Karpas-422 (cell line): ENCODE data around the gene CEBPA. TPM values are rescaled to one million over a fixed set of nuclear protein-coding genes. Genes with fewer than 3 reads are reported as not detected.

Experiments used
- DNase-seq: peaks from one replicate; pipeline ENCODE4 v3.0.0-alpha.2; 2015
- H2AFZ ChIP-seq: fragments of 200-600 bp; sonication (generic); 2 replicates; pipeline ENCODE4 v1.6.1; 2014; ENCODE audit warnings: antibody characterized with exemption, low read length, mixed read lengths
- H3K27ac ChIP-seq: fragments of 200-600 bp; sonication (generic); 2 replicates; pipeline ENCODE4 v1.5.1; 2014; ENCODE audit warnings: mild to moderate bottlenecking, low read length, moderate library complexity
- H3K27me3 ChIP-seq: fragments of 200-600 bp; sonication (generic); 2 replicates; pipeline ENCODE4 v1.6.1; 2014; ENCODE audit warnings: low read length, mixed read lengths
- H3K36me3 ChIP-seq: fragments of 200-600 bp; sonication (generic); 2 replicates; pipeline ENCODE4 v1.6.1; 2014; ENCODE audit warnings: low read length, mixed read lengths; ENCODE audit not compliant: insufficient read depth
- H3K4me1 ChIP-seq: fragments of 200-600 bp; sonication (generic); 2 replicates; pipeline ENCODE4 v1.6.1; 2014; ENCODE audit warnings: mild to moderate bottlenecking, low read length, mixed read lengths
- H3K4me2 ChIP-seq: fragments of 200-600 bp; sonication (generic); 2 replicates; pipeline ENCODE4 v1.6.1; 2014; ENCODE audit warnings: low read length, low read depth, mild to moderate bottlenecking; ENCODE audit not compliant: poor library complexity, severe bottlenecking
- H3K4me3 ChIP-seq: fragments of 200-600 bp; sonication (generic); 2 replicates; pipeline ENCODE4 v1.5.1; 2014; ENCODE audit warnings: mild to moderate bottlenecking, antibody characterized with exemption, low read length, mixed read lengths
- H3K79me2 ChIP-seq: fragments of 200-600 bp; sonication (generic); 2 replicates; pipeline ENCODE4 v1.6.1; 2014; ENCODE audit warnings: mild to moderate bottlenecking, low read length, mixed read lengths
- H3K9ac ChIP-seq: fragments of 200-600 bp; sonication (generic); 2 replicates; pipeline ENCODE4 v1.6.0; 2014; ENCODE audit warnings: low read length
- H3K9me2 ChIP-seq: fragments of 200-600 bp; sonication (generic), shearing (Covaris generic); replicated peaks from 2 replicates; pipeline ENCODE4 v1.6.0; 2014; ENCODE audit warnings: mild to moderate bottlenecking, low read length, moderate library complexity; ENCODE audit not compliant: insufficient read depth
- H3K9me3 ChIP-seq: fragments of 300-700, 200-600 bp; sonication (generic); 2 replicates; pipeline ENCODE4 v1.6.1; 2014; ENCODE audit warnings: low read length, mixed read lengths
- H4K20me1 ChIP-seq: fragments of 200-600 bp; sonication (generic); 2 replicates; pipeline ENCODE4 v1.6.1; 2014; ENCODE audit warnings: mild to moderate bottlenecking, antibody characterized with exemption, low read length, low read depth; ENCODE audit not compliant: insufficient read depth
- total RNA-seq: library from RNA; depleted of rRNA; stranded (reverse); fragments of >200 nt; shearing (Covaris generic); gene quantifications from 2 replicates; pipeline ENCODE4 v1.2.3, GENCODE V29; 2014; ENCODE audit warnings: low replicate concordance

Gene CEBPA
- total RNA-seq, 1 experiment from 2014 or later = not detected

DNA sequence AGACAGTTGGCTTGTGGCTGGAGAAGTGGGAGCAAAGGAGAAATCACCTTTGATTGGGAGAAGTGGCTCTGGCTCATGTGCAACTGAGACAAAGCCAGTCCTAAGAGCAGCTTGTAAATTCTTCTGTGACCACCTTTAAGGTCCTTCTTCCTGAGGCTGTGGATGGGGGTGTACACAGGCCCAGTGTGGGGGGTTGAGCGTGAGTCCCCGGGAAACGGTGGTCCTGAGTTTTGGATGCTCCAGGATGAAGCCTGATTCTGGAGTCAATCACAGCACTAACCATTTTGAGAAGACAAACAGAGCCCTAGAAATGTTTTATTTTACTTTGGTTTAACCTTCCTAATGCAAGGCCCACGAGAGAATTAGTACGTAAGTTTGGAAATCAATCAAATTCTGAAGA, 3.9 kb upstream of the CEBPA start:
- no peaks in the 10 kb centered on the region for H3K4me1 ChIP-seq
- no peak overlapping the region for H3K9ac ChIP-seq
- no peaks in the 10 kb centered on the region for H3K79me2 ChIP-seq
- no peaks in the 10 kb centered on the region for H4K20me1 ChIP-seq
- H3K27me3 ChIP-seq = no peaks in the 10 kb centered on the region
- H3K4me3 ChIP-seq = no peak overlapping the region
- no peak overlapping the region for H3K27ac ChIP-seq
- H3K9me3 ChIP-seq = no peaks in the 10 kb centered on the region
- no peaks in the 10 kb centered on the region for H3K9me2 ChIP-seq
- H3K4me2 ChIP-seq = no peak overlapping the region
- no peak for DNase-seq
- H3K36me3 ChIP-seq = no peaks in the 10 kb centered on the region
- no peak overlapping the region for H2AFZ ChIP-seq

DNA sequence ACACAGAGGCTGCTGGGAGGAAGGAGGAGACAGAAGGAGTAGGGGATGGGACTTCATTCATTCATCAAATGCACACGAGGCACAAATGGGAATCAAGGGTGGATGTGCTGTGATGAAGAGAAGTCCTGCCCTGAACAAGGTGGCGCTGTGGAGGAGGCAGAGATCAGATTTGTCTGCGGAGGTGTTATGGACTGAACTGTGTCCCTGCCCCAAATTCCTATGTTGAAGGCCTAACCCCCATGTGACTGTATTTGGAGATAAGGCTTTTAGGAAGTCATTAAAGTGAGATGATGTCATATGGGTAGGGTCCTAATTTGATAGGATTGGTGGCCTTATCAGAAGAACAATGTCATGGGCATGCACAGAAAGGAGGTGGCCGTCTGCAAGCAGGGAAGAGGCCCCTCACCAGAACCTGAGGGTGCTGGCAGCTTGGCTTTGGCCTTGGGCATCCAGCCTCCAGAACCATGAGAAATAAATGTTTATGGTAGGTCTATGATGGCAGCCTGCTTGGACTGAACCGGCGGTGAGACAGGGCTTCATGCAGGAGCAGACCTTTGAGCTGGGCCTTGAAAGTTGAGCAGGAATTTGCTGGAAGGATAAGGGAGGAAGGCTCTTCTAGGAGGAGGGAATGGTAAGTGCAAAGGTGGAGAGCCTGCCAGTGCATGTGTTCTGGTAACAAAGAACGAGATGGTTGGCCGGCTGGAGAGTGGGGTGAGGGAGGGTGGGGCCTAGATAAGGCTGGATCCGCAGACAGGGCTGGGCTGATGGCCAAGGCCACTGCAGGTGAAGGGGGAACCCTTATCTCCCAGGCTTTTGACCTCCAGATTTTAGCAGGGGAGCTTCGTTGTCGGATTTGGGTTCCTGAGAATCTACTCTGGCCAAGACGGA, 2.7 kb upstream of the CEBPA start:
- Histone ChIP-seq H2AFZ (no peak overlapping the region), H3K36me3 (no peaks in the 10 kb centered on the region), H3K4me3 (no peak overlapping the region), H3K9me3 (no peaks in the 10 kb centered on the region), H3K9me2 (no peaks in the 10 kb centered on the region), H3K9ac (no peak overlapping the region), H3K4me2 (no peak overlapping the region), H4K20me1 (no peaks in the 10 kb centered on the region), H3K4me1 (no peaks in the 10 kb centered on the region), H3K79me2 (no peaks in the 10 kb centered on the region), H3K27ac (no peak overlapping the region), H3K27me3 (no peaks in the 10 kb centered on the region)
- DNase-seq = no peak

DNA sequence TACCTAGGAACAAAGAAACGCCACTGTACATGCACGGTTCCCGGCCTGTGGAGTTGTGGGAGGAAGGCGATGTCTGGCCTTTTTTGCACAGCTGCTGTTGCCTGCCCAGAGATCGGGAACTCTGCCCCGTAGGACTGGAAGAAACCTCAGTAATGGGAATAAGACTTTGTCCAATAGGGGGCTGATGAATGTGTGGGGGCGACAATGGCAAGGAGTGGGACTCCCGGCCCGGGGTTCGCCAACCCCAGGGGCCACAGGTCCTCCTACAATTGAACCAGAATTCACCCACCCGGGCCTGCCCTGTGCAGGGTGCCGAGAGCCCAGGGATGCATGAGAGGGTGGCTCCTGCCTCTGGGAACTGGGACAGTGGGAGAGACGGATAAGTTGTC, 2.0 kb upstream of the CEBPA start:
- Histone ChIP-seq H3K4me3 (no peak overlapping the region), H3K27me3 (no peaks in the 10 kb centered on the region), H2AFZ (no peak overlapping the region), H4K20me1 (no peaks in the 10 kb centered on the region), H3K9me3 (no peaks in the 10 kb centered on the region), H3K79me2 (no peaks in the 10 kb centered on the region), H3K4me1 (no peaks in the 10 kb centered on the region), H3K36me3 (no peaks in the 10 kb centered on the region), H3K9me2 (no peaks in the 10 kb centered on the region), H3K27ac (no peak overlapping the region), H3K4me2 (no peak overlapping the region), H3K9ac (no peak overlapping the region)
- no peak for DNase-seq

DNA sequence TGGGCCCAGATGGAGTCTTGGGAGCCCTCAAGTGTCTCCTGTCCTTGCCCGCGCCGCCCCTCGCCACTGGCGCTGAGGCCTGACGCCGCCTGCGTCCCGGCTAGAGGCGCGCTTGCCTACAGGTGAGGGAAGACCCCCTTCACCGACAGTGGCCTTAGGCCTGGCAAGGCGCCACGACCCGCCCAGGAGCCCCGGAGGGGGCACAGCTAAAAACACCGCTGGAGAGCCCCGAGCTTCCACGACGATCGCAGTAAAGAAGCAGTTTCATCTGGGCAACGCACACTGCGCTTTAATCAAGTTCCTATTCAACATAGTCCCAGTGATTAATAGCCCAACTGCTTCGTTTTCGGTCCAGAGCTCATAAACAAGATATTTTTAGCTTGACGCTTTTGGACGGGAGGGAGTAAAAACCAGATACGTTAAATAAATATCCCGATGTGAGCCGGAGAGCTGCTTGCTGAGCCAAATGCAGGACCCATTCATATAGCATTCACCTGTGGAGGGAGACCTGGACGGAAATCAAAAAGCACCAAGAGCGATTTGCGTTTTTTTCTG, 1.5 kb upstream of the CEBPA start:
- Histone ChIP-seq H3K79me2 (no peaks in the 10 kb centered on the region), H3K9me3 (no peaks in the 10 kb centered on the region), H3K4me2 (no peak overlapping the region), H2AFZ (no peak overlapping the region), H3K9me2 (no peaks in the 10 kb centered on the region), H3K9ac (no peak overlapping the region), H3K27me3 (no peaks in the 10 kb centered on the region), H3K36me3 (no peaks in the 10 kb centered on the region), H3K27ac (no peak overlapping the region), H4K20me1 (no peaks in the 10 kb centered on the region), H3K4me3 (no peak overlapping the region), H3K4me1 (no peaks in the 10 kb centered on the region)
- no peak for DNase-seq

DNA sequence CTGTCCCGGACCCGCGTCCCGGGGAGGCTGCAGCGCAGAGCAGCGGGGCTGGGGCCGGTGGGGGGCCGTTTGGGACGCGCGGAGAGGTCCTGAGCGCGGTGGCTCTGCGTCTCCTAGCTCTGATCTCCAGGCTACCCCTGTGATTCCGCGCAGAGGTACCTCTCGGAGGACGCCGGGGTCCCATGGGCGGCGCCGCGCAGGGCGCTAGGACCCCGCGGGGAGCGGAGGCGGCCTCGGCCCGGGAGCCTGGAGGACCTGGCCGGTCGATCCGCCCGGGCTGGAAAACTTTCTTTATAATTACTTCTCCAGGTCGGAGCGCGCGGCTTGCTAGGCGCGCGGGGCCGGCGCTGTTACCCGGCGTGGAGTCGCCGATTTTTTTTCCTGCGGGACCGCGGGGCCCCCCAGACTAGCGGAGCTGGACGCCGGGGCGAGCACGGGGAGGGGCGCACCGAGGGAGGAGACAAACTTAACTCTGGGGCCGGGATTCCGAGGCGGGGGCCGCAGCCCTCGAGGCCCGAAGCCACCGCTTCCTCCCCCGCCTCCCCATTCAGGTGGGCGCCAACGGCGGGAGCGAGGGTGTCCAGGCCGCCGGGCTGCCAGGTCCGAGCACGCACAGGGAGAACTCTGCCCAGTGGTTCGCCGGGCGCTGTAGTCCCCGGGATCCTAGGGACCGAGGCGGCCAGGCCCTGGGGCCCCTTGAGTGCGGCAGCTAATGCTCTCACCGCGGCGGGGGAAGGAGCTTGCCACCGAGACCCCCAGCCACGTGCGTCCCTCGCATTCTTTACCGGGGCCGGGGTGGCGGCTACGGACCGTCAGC, 848 bp upstream of the CEBPA start:
- no peak overlapping the region for H3K4me2 ChIP-seq
- no peaks in the 10 kb centered on the region for H3K79me2 ChIP-seq
- H4K20me1 ChIP-seq = no peaks in the 10 kb centered on the region
- no peak overlapping the region for H3K4me3 ChIP-seq
- no peaks in the 10 kb centered on the region for H3K27me3 ChIP-seq
- H3K9me3 ChIP-seq = no peaks in the 10 kb centered on the region
- no peak overlapping the region for H3K27ac ChIP-seq
- no peak for DNase-seq
- no peak overlapping the region for H2AFZ ChIP-seq
- H3K4me1 ChIP-seq = no peaks in the 10 kb centered on the region
- no peak overlapping the region for H3K9ac ChIP-seq
- H3K9me2 ChIP-seq = no peaks in the 10 kb centered on the region
- no peaks in the 10 kb centered on the region for H3K36me3 ChIP-seq

DNA sequence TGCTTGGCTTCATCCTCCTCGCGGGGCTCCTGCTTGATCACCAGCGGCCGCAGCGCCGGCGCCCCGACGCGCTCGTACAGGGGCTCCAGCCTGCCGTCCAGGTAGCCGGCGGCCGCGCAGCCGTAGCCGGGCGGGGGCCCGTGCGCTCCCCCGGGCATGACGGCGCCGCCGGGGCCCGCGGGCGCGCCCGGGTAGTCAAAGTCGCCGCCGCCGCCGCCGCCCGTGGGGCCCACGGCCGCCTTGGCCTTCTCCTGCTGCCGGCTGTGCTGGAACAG, 497 bp downstream of the CEBPA start:
- H3K4me2 ChIP-seq = no peak overlapping the region

DNA sequence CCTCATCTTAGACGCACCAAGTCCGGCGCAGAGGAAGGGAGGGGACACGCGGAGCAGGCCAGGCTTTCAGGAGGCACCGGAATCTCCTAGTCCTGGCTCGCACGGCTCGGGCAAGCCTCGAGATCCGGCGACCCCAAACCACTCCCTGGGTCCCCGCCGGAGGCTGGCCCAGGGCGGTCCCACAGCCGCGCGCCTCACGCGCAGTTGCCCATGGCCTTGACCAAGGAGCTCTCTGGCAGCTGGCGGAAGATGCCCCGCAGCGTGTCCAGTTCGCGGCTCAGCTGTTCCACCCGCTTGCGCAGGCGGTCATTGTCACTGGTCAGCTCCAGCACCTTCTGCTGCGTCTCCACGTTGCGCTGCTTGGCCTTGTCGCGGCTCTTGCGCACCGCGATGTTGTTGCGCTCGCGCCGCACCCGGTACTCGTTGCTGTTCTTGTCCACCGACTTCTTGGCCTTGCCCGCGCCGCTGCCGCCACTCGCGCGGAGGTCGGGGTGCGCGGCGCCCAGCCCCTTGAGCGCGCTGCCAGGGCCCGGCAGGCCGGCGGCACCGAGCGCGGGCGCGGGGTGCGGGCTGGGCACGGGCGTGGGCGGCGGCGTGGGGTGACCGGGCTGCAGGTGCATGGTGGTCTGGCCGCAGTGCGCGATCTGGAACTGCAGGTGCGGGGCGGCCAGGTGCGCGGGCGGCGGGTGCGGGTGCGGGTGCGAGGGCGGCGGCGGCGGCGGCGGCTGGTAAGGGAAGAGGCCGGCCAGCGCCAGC, 1.0 kb downstream of the CEBPA start:
- no peak overlapping the region for H3K27ac ChIP-seq
- H3K4me1 ChIP-seq = no peaks in the 10 kb centered on the region
- H3K4me2 ChIP-seq = no peak overlapping the region
- H3K27me3 ChIP-seq = no peaks in the 10 kb centered on the region
- no peaks in the 10 kb centered on the region for H3K9me3 ChIP-seq
- no peak for DNase-seq
- no peak overlapping the region for H3K4me3 ChIP-seq
- no peaks in the 10 kb centered on the region for H3K79me2 ChIP-seq
- no peaks in the 10 kb centered on the region for H4K20me1 ChIP-seq
- H3K9me2 ChIP-seq = no peaks in the 10 kb centered on the region
- no peak overlapping the region for H2AFZ ChIP-seq
- H3K9ac ChIP-seq = no peak overlapping the region
- no peaks in the 10 kb centered on the region for H3K36me3 ChIP-seq

More for the DNA sequence above, 497 bp downstream of the CEBPA start:
- Histone ChIP-seq H4K20me1 (no peaks in the 10 kb centered on the region), H3K9ac (no peak overlapping the region), H3K4me1 (no peaks in the 10 kb centered on the region), H3K9me2 (no peaks in the 10 kb centered on the region), H3K27ac (no peak overlapping the region), H2AFZ (no peak overlapping the region), H3K79me2 (no peaks in the 10 kb centered on the region), H3K36me3 (no peaks in the 10 kb centered on the region), H3K27me3 (no peaks in the 10 kb centered on the region), H3K4me3 (no peak overlapping the region), H3K9me3 (no peaks in the 10 kb centered on the region)
- no peak for DNase-seq

DNA sequence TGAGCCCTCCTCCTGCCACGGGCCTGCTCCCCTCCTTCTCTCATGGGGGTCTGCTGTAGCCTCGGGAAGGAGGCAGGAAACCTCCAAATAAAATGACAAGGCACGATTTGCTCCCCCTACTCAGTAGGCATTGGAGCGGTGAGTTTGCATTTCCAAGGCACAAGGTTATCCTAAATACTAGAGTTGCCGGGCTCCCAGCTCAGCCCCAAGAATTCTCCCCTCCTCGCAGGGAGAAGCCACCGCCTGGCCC, 1.5 kb downstream of the CEBPA start:
- DNase-seq = no peak
- no peaks in the 10 kb centered on the region for H3K4me1 ChIP-seq
- H3K36me3 ChIP-seq = no peaks in the 10 kb centered on the region
- H3K4me3 ChIP-seq = no peak overlapping the region
- H3K79me2 ChIP-seq = no peaks in the 10 kb centered on the region
- no peak overlapping the region for H3K27ac ChIP-seq
- H3K9me3 ChIP-seq = no peaks in the 10 kb centered on the region
- no peaks in the 10 kb centered on the region for H4K20me1 ChIP-seq
- no peak overlapping the region for H3K4me2 ChIP-seq
- no peak overlapping the region for H2AFZ ChIP-seq
- H3K27me3 ChIP-seq = no peaks in the 10 kb centered on the region
- no peaks in the 10 kb centered on the region for H3K9me2 ChIP-seq
- H3K9ac ChIP-seq = no peak overlapping the region
